NCI-H2227 (cell line): ENCODE data around the gene PTGR2.
"Not testable (repeated sequence)": the region's sequence is repeated elsewhere in the genome, so short reads cannot be mapped to it uniquely, and the experiment has no call there.

Experiments used
- DNase-seq: peaks from one replicate; lab custom pipeline; 2025; ENCODE audit not compliant: unreplicated experiment; lab: John Stamatoyannopoulos, UW

The PTGR2 gene

DNA sequence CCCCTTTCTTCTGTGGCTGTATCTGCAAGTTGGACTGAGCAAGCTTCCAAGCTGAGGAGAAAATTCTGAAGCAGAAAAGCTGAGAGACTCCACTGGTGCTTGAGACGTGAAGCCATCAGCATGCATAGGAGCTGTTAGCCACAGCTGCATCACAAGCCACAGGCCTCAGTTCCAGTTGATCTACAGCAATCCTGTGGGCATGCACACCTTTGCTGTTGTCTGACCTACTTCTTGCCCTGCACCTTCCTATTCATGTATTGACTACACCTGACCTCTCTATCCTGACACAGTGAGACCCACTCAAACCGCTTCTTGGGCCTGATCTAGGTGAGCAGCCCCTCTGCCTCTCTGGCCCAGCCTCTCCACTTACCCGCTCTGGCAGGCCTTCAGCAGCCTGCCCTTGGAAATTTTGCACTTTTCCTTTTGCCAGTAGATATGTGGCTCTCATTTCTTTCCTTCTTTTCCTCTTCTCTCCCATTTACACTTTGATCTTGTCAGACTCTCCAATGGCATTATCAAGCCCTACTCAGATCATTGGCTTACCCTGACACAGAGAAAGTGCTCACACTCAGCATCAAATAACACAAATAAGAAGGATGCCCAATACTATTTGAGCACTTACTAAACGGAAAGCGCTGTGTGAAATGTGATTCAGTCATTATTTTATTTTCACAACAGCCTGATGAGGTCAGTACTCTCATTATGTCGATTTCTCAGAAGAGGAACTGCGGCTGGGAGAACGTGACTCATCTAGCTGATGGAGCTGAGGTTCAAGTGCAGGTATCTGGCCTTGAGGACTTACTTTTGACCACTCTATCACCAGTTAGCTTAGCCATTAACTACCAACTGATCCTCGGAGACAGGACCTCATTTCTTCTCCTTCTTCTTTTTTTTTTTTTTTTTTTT, 21.9 kb upstream of the PTGR2 start:
- no peak for DNase-seq

DNA sequence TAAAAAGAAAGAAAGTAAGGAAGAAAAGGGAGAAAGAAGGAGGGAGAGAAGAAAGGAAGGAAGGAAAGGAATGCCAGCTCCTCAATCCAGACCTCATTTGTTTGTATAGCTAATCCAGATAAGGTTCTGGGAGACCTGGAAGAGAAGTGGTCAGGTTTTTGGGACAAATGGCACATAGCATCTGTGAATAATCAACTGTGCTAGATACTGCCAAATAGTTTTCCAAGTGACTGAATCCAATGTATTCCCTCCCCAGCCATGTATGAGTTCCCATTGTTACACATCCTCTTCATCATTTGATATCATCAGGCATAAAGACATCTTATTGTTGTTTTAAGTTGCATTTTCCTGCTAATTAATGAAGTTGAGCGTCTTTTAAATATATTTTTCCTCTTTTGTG, 18.6 kb upstream of the PTGR2 start:
- no peak for DNase-seq

DNA sequence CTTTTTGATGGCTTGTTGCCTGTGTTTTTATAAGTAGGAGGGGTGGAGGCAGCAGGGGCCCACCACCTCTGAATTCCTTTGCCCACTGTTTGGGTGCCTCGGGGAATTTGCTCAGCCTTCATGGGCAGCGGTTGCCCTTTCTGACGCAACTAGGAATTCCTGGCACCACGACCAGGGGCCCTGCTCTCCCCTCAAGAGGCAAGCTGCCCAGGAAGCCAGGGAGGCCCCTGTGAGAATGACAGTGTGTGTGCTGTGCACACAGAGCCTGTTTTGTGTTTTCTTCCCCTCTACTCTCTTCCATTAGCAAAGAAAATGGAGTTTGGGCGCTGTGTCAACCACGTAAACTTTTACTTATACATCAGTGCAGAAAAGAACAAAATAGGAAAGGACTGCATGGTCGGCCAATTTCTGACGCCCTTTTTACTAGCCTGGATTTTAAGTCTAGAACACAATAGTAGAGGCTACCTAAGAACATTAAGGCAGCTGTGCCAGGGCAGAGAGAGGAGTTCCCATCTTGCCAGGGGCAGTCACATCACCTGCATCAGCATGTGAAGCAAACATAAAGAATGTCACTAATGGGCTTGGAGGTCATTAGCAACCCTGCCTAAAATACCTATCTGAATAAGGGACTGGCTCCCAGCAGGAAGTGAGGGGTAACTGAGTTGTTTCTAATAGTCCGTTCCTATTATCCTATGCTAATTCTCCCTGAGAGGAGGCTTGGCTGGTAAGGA, 17.9 kb upstream of the PTGR2 start:
- DNase-seq, result no peak

DNA sequence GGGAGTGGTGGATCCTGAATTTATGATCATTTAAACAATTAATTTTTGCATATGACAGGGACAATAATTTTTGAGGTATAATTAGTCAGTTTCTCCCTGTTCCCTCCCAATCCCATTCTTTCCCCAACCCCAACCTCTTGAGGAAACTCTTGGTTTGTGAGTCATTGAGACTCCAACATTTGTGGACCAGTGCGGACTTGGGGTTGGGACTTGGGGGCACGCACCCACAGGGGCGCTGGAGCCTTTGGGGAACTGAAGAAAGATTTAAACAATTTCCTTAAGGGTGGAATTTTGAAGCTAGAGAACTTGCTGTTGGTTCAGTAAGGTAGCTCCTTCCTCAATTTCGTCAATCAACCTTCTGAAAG, 17.4 kb upstream of the PTGR2 start:
- DNase-seq, result no peak

DNA sequence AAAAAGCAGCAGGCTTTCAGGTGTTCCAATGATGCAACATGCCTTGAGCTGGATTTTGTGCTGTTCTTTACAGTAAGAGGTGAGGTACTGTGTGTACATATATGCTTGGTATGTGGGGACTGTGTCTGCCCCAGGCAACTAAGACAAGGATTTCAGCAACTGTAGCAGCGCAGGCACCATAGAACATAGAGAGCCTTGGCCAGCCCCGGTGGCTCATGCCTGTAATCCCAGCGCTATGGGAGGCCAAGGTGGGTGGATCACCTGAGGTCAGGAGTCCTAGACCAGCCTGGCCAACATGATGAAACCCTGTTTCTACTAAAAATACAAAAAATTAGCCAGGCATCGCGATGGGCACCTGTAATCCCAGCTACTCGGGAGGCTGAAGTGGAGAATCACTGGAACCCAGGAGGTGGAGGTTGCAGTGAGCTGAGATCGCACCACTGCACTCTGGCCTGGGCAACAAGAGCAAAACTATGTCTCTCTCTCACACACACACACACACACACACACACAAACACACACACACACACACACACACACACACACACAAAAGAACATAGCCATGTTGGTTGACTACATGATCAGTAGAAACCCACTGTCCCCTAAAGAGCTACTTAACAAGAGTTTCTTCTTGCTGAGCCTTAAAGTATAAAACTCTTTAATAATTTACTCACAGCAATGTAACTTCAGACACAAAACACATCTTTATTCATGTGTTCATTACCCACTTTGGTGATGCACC, 13.2 kb upstream of the PTGR2 start:
- DNase-seq, result not testable (repeated sequence)

DNA sequence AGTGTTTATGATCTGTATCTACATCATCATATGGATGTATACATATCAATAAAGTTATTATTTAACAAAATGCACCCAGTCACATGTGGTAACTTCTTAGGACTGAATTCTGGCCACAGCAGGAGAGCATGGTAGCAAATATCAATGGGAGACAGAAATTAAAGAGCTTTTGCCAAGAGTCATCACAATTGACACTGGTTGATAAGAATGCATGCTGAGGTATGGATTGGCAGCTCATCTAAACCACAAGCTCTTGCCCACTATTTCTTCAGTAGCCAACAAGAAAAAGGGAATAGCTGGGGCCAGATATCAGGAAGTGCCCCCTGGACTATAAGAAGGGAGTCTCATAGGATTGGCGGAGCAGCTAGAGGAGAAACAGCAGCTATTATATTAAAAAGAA, 9.4 kb upstream of the PTGR2 start:
- DNase-seq, result no peak

DNA sequence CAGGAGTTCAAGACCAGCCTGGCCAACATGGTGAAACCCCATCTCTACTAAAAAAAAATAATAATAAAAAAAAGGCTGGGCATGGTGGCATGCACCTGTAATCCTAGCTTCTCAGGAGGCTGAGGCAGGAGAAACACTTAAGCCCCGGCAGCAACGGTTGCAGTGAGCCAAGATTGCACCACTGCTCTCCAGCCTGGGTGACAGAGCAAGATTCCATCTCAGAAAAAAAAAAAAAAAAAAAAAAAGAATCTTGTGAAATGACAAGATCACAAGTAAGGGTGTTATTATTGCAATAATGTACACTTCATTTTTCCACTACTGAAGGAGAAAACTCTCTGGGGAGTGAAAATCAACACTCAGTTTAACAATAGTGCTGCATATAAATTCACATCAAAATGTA, 8.8 kb upstream of the PTGR2 start:
- no peak for DNase-seq

DNA sequence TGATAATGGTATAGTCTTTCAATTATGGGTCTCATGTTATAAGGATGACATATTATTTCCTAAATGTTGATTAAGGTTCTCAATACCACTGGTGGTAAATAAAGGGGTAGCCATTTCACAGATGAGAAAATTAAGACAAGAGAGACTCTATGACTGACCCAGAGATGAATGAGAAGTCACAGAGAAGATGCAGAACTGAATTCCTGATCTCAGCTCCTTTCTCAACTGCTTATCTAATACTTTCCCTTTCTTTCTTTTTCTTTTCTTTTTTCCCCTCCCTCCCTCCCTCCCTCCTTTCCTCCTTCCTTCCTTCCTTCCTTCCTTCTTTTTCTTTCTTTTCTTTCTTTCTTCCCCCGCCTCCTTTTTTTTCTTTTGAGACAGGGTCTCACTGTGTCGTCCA, 8.3 kb upstream of the PTGR2 start:
- no peak for DNase-seq

DNA sequence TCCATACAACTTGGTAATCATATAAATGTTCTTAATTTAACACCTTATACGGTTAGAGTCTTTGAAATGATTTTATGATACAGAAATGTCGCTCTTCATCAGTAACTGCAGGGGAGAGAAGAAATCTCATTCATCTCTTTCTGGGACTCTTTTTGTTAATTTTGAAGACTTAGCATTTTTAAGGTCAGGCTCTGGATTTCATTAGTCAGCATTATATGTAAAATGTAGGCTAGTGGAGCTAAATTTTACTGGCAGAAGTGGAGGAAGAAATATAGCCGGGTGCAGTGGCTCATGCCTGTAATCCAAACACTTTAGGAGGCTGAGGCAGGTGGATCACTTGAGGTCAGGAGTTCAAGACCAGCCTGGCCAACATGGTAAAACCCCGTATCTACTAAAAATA, 4.7 kb upstream of the PTGR2 start:
- no peak for DNase-seq

DNA sequence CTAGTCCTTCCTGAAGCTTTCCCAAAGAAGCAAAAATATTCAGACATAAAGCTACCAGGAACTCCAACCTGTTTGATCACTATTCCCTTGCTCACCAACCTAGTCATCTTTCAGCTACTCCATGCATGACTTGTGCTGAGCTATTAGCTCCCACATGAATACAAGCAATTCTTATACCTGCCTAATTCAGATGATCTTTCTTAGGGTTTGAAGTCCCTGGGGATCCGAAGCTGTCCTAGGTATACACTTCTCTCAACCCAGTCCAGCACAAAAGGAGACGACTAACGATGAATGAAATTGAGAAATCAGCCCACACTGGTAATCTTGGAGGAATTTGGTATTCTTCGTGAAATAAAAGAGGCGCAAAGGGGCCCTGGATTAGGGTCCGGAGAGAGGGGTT, 631 bp upstream of the PTGR2 start:
- no peak for DNase-seq

DNA sequence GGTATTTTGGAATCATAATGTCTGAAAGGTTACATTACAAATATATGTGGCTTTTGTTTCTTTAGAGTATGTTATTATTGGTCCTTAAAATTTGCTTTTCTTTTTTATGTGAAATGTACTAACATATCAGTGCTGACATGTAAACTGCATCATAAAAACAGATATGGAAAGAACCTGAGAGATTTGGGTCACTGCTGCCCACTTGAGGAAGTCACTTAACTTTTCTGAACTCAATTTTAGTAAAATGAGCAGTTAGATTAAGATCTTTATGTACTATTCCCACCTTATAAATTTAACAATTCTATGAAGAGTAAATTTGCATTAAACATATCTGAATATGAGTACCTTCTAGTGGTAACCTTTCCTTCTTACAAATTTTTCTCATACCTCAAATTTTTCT, 7.5 kb downstream of the PTGR2 start:
- DNase-seq, result no peak

DNA sequence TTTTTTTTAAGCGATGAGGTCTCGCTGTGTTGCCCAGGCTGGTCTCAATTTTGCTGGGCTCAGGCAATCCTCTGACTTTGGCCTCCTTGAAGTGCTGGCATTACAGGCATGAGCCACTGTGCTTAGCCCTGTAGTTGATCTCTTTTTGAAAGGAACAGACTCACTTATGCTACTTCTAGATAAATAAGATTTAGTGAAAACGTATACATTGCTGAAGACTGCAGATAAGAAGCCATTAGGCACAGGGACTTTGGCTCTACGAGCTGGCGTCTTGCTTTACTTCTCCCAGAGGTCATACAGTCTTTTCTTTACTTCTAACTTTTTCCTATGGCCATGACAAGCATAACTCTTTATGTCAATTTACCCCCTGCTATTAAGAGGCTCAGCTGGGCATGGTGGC, 9.4 kb downstream of the PTGR2 start:
- DNase-seq, result no peak

DNA sequence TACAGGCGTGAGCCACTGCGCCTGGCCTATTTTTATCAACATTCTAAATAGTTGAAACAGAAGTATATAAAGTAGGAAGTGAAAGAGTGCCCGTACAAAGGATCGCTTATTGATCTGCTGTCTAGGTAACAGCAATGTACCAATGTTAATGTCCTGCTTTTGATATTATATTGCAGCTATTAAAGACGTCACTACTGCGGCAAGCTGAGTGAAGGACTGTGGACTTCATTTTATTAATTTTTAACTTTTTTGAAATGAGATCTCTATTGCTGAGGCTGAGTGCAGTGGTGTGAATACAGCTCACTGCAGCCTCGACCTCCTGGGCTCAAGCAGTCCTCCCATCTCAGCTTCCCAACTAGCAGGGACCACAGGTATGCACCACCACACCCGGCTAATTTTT, 10.8 kb downstream of the PTGR2 start:
- no peak for DNase-seq

DNA sequence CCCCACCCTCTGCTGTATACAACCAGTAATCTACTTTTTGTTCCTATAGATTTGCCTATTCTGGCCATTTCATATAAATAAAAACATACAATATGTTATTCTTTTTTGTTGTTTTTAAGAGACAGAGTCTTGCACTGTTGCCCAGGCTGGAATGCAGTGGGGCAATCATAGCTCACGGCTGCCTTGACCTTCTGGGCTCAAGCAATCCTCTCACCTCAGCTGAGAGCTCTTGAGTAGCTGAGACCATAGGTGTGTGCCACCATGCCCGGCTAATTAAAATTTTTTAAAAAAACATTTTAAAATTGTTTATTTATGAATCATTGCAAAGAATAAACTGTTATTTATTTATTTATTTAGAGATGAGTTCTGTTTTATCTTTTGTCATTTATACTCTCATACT, 11.6 kb downstream of the PTGR2 start:
- no peak for DNase-seq

DNA sequence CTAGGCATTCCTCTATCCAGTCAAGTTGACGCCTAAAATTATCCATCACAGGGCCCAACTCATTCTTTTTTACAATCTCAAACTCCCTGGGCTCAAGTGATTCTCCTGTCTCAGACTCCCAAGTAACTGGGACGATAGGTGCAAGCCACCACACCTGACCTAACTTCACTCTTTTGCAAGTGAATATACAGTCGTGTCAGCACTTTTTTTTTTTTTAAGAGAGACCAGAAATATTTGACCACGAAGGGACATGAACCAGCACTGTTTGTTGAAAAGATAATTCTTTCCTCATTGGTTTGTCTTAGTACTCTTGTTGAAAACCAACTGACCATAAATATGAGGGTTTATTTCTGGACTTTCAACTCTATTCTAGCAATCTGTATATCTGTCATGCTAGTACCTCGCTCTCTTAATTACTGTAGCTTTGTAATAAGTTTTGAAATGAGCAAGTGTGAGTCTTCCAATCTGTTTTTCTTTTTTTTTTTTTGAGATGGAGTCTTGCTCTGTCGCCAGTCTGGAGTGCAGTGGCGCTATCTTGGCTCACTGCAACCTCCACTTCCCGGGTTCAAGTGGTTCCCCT, 14.0 kb downstream of the PTGR2 start:
- DNase-seq, result no peak

DNA sequence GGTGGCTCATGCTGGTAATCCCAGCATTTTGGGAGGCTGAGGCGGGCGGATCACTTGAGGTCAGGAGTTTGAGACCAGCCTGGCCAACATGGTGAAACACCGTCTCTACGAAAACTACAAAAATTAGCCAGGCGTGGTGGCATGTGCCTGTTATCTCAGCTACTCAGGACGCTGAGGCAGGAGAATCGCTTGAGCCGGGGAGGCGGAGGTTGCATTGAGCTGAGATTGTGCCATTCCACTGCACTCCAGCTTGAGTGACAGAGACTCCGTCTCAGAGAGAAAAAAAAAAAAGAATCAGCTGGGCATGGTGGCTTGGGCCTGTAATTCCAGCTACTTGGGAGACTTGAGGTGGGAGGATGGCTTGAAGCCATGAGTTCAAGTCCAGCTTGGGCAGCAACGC, 18.1 kb downstream of the PTGR2 start:
- DNase-seq, result not testable (repeated sequence)

DNA sequence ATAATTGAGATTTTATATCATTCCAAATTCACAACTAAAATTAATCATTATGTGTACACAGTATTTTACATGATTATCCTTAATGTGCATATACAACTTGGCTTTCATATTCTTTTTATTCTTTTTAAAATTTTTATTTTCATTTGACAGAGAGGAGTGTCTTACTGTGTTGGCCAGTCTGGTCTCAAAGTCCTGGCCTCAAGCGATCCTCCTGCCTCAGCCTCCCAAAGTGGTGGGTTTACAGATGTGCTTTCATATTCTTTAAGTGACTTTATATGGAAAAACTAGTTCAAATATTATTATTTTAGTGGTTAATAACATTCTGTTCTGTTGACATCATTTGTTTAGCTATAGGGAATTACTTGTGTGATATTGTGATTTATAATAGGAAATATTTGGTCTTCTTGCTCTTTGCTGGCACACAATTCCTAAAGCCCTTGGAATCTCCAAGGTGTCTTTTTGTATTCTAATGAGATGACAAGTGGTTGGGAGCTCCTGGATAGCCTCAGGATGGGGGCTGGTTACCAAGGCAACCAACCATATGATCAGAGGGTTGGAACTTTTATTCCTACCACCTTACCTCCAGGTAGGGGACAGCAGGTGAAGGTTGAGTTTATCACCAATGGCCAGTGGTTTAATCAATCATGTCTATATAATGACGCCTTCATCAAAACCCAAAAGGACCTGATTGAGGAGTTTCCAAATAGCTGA, 19.0 kb downstream of the PTGR2 start:
- DNase-seq, result no peak

DNA sequence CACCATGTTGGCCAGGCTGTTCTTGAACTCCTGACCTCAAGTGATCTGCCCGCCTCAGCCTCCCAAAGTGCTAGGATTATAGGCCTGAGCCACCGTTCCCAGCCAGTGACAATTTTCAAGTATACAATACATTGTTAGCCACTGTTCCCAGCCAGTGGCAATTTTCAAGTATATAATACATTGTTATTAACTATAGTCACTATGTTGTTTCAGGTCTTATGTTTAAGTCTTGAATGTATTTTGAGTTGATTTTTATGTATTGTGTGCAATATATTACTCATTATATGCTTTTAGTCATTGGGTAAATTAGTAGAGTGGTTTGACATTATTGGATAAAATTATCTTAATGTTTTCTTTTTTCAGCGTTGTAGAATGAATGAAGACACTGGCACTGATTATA, 22.0 kb downstream of the PTGR2 start:
- peak; percentile 21 for DNase-seq

DNA sequence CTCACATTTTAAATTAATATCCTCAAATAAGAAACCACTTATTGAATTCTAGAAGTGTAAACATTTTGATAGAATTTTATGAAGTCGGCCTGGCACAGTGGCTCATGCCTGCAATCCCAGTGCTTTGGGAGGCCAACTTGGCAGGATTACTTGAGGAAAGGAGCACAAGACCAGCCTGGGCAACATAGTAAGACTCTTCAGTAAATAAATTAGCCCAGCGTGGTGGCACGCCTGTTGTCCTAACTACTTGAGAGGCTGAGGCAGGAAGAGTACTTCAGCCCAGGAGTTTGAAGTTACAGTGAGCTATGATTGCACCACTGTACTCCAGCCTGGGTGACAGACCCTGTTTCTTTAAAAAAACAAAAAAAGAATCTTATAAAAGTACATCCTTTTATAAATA, 26.2 kb downstream of the PTGR2 start:
- DNase-seq, result no peak

DNA sequence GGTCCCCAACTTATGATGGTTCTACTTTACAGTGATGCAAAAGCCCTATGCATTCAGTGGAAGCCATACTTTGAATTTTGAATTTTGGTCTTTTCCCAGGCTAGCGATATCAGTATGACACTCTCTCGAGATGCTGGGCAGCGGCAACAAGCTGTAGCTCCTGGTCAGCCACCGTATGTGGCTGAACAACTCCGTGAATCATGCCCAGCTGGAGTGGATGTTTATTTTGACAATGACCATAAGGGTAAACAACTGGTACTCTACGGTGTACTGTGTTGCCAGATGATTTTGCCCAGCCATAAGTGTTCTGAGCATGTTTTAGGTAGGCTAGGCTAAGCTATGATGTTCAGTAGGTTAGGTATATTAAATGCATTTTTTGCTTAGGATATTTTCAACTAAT, 26.8 kb downstream of the PTGR2 start:
- no peak for DNase-seq

DNA sequence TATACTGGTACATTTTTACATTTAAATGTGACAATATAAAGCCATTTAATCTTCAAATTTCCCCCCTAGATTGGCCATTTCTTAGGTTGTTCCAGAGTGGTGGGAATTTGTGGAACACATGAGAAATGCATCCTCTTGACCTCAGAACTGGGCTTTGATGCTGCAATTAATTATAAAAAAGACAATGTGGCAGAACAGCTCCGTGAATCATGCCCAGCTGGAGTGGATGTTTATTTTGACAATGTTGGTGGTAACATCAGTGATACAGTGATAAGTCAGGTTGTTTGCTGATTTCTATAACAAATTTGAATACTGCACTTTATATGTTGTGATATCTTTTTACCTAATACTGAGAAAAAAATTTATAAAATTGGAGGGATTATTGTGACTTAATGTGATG, 27.4 kb downstream of the PTGR2 start:
- no peak for DNase-seq
